Measurements from ENCODE around the gene PRKAG2.

PRKAG2 gene

GRCh38 chr7:151720280-151720679 is 156.6 kb downstream of the PRKAG2 start:
- DNase-seq = no peak

- DNase-seq = no peak
Measured at GRCh38 chr7:151719897-151720242, 157.0 kb downstream of the PRKAG2 start.

GRCh38 chr7:151719031-151719896 is 157.7 kb downstream of the PRKAG2 start:
- DNase-seq = no peak

- no peak for DNase-seq
Measured at GRCh38 chr7:151717918-151718317, 159.0 kb downstream of the PRKAG2 start.

- peak; percentile 20 for DNase-seq
Measured at GRCh38 chr7:151717415-151717814, 159.5 kb downstream of the PRKAG2 start.

GRCh38 chr7:151716323-151716722 is 160.6 kb downstream of the PRKAG2 start:
- no peak for DNase-seq

- DNase-seq = no peak
Measured at GRCh38 chr7:151715666-151716315, 161.1 kb downstream of the PRKAG2 start.

GRCh38 chr7:151714201-151714600 is 162.7 kb downstream of the PRKAG2 start:
- no peak for DNase-seq

- DNase-seq = no peak
Measured at GRCh38 chr7:151712810-151713125, 164.1 kb downstream of the PRKAG2 start.

GRCh38 chr7:151711906-151712809 is 164.8 kb downstream of the PRKAG2 start:
- no peak for DNase-seq

GRCh38 chr7:151711435-151711872 is 165.5 kb downstream of the PRKAG2 start:
- no peak for DNase-seq

GRCh38 chr7:151710646-151711434 is 166.1 kb downstream of the PRKAG2 start:
- DNase-seq = no peak

GRCh38 chr7:151710121-151710640 is 166.7 kb downstream of the PRKAG2 start:
- DNase-seq = no peak

GRCh38 chr7:151709141-151710038 is 167.5 kb downstream of the PRKAG2 start:
- DNase-seq = no peak

- DNase-seq = no peak
Measured at GRCh38 chr7:151708610-151709009, 168.3 kb downstream of the PRKAG2 start.

- no peak for DNase-seq
Measured at GRCh38 chr7:151707757-151708156, 169.2 kb downstream of the PRKAG2 start.

GRCh38 chr7:151707105-151707469 is 169.8 kb downstream of the PRKAG2 start:
- DNase-seq = no peak

- no peak for DNase-seq
Measured at GRCh38 chr7:151706277-151707104, 170.4 kb downstream of the PRKAG2 start.

GRCh38 chr7:151705636-151706276 is 171.2 kb downstream of the PRKAG2 start:
- DNase-seq = no peak
